ENCODE results near the gene COQ8A.
A peak's percentile ranks its signal among the peaks of the same experiment; 100 is the strongest.

Gene COQ8A

DNA sequence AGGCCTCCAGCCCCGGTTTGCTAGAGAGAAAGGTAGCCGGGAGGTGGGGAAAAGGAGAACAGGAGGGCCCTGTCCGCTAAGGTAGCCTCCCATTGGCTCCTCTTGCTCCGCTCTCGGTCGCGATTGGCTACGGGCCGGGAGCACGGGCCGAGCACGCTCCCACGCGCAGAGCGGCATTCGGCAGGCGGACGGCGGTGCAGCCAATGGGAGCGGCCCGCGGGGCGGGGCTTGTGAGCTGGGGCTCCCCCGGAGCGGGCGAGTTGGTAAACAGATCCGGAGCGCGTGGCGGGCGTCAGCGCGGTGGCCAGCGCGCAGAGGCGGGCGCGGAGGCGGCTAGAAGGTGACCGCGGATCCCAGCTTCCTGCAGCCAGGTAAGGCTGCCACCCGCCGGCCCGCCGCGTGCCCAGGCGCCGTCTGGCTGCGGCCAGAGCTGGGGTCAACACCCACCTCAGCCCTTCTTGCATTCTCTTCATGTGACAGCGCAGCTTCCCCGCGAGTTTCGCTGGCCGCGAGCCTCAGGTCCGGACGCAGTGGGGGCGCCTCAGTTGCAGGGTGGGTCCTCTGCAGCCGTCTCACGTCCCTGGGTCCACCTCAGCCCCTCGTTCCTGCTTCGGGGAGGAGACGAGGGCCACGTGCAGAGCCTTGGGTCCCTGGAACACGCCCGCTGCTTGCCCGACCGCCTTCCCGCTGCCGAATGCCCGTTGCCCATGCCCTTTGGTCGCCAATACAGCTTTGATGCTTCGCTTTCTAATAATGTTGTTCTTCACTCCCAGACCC is at the start of gene COQ8A:
Gene COQ8A (plus strand): TSS at position 266 of the 777 bp plus-strand sequence. CDS start 21,092 bp downstream, outside the sequence.
- peak; percentile 99 for DNase-seq (ENCODE audit: low read depth in 2 of 2)

DNA sequence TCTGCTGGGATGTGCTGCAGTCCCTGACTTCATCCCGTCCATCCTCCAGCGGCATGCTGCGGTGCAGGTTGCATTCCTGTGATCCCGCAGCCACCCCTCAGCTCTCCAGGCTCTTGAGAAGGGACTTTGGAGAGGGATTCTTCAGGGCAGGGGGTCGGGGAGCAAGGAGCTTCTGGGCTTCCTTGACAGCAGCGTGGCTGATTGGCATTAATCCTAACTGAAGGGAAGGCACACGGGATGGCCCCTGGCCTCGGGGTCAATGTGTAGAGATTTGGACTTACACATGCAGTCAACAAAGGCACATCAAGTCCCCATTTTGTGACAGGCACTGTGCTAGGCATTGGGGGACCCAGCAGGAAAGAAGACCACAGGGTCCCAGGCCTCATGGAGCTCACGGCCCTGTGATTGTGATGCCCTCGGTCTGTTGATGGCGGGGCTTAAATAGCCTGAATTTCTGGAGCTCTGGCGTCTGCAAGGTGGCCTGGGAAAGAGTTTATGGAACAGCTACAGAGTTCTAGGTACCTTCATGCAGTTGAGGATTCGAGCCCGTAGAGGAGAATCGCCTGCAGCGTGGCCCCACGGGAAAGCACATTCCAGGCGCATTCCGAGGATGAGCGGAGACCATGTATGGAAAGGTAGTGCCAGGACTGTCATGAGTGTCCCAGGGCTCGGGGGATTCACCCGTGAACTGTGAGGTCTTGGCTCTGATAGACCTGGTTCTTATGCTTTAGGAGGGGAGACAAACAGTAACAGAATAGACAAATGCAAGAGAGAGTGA is 49.6 kb upstream of the COQ8A start:
- DNase-seq (ENCODE audit: low read depth in 2 of 2): no peak

DNA sequence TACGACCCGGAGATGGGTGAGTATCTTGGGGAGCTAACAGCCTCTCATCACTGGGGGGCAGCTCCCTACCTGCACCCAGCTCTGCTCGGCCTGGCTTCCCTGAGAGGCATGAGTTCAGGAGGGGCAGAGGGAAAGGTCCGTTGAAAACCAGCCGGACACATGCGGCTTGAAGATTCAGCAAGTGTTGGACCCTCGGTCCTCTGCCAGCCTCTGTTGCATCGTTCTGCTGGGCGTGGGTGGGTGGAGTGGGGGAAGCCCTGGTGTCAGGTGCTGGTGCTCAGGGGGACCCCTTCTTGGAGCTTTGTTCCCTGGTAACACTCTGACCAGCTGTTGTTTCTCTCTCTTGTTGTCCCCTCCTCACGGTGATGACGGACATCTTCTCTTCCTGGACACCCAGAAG is 48.7 kb upstream of the COQ8A start:
- DNase-seq (ENCODE audit: low read depth in 2 of 2): no peak

DNA sequence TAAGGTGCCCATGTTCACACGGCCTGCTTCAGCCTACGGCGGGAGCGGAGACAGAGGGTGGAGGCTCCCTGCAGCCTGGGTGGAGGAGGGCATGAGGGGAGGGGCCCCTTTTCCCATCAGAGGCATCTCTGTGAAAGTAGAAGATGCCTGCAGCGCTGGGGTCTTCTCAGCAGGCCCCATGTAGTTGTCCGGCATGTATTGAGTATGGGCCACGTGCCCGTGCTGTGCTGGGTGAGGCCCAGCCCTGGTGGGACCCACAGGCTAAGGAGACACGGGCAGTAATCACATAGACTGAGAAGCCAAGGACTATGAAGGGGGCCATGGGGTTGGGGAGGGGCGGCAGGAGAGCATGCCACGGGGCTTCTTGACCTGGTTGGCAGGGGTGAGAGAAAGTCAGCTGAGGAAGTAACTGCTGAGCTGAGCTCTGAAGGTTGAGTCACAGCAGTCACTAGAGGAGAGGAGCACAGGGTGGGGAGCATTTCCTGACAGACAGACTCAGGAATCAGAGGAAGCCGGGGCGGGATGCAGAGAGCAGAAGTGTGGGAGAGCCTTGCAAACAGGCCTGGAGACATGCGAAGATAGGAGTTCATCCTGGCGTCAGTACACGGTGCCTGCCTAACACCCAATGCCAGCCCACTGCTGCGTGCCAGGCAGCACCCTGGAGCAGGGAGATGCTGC is 48.1 kb upstream of the COQ8A start:
- DNase-seq (ENCODE audit: low read depth in 2 of 2): no peak

DNA sequence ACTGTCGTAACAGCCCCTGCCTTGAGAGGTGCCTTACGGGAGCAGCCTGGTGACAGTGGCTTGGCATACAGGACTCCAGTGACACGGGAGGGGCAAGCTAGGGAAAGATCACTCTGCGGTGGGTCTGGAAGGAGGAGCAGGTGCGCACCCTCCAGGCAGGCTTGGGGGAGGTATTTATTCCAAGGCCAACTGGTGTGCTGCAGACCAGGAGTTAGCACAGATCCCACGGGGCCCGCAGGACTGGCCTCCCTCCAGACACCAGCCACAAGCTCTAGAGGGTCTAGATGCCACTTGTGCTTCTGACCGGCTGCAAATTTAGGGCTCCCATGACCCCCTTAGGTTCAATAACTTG is 47.6 kb upstream of the COQ8A start:
- no peak for DNase-seq (ENCODE audit: low read depth in 2 of 2)

DNA sequence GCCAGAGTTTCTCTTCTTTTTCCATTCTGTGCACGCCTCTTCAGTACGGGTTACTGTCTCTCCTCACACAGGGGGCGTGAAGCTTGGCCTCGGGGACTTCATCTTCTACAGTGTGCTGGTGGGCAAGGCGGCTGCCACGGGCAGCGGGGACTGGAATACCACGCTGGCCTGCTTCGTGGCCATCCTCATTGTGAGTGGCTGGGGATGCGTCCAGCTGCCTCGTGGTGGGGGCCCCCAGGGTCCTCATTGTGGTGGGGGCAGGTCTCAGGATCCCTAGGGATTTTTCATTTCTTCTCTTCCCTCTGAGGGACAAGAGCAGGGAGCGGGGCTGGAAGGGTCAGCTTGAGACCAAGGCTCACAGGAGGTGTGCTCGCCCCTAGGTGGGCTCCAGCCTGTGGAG is 46.2 kb upstream of the COQ8A start:
- DNase-seq (ENCODE audit: low read depth in 2 of 2): no peak

DNA sequence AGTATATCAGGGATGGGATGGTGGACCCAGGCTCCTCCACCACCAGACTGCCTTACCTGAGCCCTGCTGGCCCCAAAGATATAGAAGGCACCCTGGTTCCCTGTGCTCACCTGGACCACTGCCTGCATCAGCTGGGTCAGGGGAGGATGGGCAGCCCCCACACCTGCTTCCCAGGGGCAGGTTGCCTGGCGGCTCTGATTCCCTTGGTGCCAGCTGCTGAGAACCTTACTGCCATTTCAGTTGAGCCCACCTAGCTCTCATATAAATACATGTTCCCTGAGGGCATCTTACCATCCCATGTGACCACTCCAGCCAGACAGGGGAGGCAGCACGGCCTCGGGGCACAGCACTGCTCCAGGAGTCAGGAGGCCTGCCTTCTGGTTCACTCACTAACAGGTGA is 45.3 kb upstream of the COQ8A start:
- no peak for DNase-seq (ENCODE audit: low read depth in 2 of 2)

DNA sequence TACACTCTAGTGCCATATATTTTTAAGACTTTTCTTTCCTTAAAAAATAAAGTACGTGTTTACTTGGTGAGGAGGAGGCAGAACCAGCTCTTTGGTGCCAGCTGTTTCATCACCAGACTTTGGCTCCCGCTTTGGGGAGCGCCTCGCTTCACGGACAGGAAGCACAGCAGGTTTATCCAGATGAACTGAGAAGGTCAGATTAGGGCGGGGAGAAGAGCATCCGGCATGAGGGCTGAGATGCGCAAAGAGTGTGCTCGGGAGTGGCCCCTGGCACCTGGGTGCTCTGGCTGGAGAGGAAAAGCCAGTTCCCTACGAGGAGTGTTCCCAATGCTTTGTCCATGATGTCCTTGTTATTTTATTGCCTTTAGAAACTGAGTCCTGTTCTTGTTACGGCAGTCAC is 44.5 kb upstream of the COQ8A start:
- no peak for DNase-seq (ENCODE audit: low read depth in 2 of 2)

DNA sequence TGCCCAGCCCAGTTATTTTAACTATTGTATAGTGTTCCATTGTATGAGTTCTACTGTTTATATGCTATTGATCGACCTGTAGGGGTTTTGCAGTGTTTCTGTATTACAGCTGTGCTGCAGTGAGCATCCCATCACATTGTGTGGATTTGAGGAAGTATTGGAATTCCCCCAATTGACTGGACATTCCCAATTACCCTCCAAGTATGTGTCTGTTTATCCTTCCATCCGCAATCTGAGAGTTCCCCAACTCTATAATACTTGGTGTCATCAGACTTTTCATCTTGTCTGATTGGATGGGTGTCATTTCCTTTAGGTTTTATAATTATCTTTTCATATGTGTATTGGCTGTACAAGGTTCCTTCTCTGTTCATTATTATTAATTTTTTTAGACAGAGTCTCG is 41.8 kb upstream of the COQ8A start:
- DNase-seq (ENCODE audit: low read depth in 2 of 2): no peak

DNA sequence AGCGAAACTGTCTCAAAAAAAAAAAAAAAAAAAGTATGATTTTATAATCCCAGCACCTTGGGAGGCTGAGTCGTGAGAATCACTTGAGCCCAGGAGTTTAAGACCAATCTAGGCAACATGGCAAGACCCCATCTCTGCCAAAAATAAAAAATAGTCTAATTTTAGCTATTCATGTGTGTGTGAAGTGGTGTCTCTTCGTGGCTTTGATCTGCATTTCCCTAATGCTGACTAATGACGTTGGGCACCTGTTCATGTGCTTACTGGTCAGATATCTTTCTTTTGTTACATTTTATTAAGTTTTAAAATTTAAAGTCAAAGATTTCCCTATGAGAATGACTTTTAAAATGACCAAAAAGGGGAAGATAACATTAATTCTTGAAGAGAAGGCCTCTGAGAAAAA is 38.7 kb upstream of the COQ8A start:
- DNase-seq (ENCODE audit: low read depth in 2 of 2): no peak

DNA sequence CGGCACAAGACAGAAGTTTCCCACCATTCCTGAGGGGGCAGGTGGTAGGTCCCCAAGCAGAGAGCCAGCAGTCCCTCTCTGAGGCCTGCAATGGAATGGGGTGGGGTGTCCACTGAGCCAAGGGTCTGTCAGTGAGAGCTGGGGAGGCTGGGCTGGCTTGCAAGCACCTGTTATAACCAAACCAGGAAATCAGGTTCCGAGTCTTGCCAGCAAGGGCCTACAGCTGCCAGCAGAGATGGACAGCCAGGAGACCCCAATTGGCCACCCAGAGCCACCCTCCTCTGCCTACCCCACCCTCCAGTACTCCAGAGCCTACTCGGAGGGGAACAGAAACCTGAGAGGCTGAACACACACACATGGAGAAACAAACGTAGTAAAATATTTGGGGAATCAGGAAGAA is 37.5 kb upstream of the COQ8A start:
- no peak for DNase-seq (ENCODE audit: low read depth in 2 of 2)

DNA sequence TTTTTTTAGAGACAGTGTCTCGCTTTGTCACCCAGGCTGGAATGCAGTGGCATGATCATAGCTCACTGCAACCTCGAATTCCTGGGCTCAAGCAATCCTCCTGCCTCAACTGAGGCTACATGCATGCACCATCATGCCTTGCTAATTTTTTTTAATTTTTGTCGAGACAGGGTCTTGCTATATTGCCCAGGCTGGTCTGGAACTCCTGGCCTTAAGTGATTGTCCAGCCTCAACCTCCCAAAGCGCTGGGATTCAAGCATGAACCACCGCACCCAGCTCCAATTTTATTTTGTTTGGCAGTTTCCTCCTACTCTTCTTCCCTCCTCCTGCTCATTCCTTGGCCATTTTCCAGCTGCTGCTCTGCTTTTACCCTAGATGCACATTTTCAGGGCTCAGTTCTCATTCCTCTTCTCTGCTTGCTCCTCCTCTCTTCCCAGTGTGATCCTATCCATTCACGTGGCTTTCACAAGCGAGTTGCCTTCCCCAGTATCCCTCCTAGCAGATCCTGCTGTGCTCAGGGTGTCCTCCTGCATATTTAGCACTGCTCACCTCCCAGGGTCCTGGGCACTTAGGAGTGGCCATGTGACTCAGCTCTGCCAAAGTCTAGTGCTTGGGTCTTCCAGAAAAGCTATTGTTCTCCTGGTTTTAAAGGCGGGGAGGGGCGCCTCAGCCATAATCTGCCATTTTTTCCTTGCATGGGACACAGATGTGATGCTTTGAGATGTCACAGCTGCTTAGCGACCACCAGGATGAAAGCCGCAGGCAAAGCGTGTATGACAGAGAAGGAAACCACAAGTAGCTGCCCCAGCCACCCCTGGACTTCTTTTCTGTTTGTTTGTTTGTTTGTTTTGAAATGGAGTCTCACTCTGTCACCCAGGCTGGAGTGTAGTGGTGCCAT is 36.0 kb upstream of the COQ8A start:
- DNase-seq (ENCODE audit: low read depth in 2 of 2): no peak

DNA sequence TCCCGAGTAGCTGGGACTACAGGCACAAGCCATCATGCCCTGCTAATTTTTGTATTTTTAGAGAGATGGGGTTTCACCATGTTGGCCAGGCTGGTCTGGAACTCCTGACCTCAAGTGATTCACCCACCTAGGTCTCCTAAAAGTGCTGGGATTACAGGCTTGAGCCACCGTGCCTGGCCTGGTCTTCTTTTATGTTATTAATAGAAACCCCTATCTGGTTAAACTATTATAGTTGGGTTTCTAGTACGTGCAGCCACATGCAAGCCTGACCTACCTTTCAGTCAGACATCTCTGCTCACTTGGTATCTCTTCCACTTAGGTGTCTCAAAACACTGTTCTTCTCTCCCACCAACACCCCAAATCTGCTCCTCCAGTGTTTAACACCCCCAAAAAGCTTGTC is 35.3 kb upstream of the COQ8A start:
- DNase-seq (ENCODE audit: low read depth in 2 of 2): no peak

DNA sequence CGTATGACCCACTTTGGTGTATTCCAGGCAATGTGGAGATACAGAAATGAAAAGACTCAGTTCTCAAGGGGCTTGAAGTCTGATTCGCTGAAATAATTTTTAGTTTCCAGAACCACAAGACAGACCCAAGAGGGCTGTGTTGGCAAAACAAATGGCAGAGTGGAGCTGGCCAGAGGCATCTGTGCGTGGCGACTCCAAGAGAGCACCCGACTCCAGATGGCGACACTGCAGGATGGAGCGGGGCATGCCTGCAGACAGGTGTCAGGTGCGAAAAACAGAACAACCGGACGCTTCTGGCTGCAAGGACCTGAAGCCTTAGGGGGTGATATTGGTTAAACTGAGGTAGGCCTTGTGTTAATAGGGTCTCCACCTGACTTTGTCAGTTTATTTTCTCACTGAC is 31.7 kb upstream of the COQ8A start:
- no peak for DNase-seq (ENCODE audit: low read depth in 2 of 2)

DNA sequence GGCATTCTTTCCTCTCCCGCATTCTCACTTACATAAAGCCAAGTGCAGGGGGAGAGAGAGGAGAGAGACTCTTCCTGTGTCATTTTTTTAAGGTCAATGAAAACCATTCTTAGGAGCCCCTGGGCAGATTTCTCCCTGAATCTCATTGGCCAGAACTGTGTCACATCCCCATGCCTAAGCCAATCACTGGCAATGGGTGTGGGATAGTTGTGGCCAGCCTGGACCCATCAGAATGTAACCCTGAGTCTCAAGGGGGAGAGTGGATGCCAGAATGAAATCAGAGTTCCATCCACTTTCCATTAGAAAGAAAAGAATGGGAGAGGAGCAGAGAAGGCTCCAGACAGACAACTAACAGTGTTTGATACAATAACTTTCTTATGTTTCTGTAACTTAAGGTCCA is 31.2 kb upstream of the COQ8A start:
- no peak for DNase-seq (ENCODE audit: low read depth in 2 of 2)

DNA sequence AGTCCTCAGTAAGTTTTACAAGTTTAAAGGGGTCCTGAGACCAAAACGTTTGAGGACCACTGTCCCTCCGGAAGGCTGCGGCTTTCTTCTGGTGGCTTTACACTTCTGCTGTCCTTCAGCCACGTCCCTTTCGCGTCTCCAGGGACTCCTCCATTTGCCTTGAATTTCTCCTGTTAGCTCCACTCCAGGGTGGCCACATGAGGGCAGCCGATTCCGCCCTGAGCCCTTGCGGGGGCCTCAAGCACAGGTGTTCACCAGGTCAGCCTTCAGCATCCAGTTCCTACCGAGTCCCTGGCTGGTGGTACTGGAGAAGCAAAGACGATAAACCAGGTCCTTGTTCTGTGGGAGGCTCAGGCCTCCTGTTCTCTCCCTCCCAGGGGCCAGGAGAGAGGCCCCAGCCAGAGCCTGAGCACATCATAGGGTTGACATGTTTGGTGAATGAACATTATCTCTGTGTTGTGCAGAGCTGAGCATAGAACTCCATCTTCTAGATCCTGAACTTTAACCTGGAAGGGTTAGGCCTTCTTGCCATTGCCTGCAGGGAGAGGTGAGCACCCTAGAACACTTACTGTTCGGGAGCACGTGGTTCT is 27.4 kb upstream of the COQ8A start:
- DNase-seq (ENCODE audit: low read depth in 2 of 2): peak in 1 of 2 donors; percentile 23

DNA sequence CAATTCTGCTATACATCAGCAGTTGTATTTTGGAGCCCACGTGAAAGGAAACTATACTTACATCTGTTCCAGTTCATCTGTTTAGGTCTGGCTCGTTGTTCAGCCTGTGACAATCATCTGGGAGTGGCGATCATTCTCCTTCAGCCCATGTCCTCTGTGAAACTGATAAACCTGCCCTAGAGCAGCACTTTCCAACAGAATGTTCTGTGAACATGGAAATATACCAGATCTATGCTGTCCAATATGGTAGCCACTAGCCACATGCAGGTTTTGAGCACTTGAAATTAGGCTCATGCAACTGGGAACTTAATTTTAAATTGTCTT is 24.5 kb upstream of the COQ8A start:
- DNase-seq (ENCODE audit: low read depth in 2 of 2): no peak

DNA sequence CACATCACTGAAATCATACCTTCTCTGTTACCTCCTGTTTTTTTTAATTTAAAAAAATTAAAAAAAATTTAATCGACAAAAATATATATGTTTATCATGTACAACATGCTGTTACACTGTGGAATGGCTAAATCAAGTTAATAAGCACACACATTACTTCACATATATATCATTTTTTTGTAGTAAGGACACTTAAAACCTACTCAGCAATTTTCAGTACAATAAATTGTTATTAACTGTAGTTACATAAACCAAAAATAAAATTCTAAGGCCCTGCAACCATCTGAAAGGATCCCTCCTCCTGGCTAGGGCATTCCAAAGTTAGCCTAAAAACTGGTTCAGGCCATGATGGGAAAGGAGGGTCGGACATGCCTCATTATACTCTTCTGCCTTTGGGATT is 23.6 kb upstream of the COQ8A start:
- DNase-seq (ENCODE audit: low read depth in 2 of 2): no peak

DNA sequence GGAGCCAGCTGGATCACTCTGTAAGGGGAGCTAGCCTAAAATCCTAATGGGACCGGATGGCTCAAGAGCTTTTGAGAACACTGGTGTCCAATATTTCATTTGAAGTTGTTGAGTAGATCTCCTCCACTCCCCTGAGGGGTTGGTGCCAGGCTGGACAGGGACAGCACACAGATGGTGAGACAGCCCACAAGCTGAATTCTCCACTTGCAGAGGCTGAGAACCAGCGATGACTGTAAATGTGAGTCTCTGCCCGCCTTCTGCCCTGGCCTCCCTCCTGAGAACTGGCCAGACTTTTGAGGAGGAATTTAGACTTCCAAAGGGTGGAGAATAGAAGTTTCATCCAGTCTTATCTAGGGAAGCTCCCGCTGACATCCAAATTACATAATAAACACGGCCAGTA is 20.5 kb upstream of the COQ8A start:
- no peak for DNase-seq (ENCODE audit: low read depth in 2 of 2)

DNA sequence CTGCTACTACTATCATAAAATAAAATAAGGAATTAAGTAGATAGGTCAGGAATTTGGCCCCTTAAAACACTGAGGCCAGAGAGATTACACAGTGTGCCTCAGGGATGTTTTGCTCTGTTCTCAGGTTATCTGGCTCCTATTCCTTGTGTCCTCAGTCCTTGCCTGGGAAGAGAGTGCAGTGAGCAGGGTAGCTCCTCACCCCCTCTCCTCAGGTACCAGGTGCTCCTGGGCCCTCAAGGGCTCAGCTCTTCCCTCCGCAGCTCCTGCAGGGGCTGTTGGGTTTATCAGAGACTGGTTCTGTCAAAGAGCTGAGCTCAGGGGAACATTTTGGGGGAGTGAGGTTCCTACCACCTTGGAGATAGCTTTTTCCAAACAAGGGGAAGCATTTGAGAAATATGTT is 20.1 kb upstream of the COQ8A start:
- DNase-seq (ENCODE audit: low read depth in 2 of 2): no peak

DNA sequence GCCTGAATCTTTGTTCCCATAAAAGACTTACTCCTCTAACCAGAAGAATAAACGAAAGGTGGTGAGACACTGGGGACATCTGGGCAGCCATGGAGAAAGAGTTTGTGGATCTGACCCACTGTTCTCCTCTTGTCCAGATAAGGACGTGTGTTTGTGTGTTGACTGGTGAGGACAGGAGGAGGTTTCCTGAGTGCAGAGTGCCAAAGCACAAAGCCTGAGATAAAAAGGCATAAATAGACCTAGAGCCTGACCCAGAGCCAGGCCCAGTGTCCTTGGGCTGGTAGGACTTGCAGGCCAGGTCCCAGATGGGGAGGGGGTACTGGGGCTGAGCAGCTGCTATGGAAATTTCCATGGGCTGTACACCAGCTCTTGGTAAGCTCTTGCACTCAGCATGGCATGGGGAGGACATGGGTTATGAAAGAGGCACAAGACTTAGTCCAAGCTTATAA is 19.6 kb upstream of the COQ8A start:
- no peak for DNase-seq (ENCODE audit: low read depth in 2 of 2)

DNA sequence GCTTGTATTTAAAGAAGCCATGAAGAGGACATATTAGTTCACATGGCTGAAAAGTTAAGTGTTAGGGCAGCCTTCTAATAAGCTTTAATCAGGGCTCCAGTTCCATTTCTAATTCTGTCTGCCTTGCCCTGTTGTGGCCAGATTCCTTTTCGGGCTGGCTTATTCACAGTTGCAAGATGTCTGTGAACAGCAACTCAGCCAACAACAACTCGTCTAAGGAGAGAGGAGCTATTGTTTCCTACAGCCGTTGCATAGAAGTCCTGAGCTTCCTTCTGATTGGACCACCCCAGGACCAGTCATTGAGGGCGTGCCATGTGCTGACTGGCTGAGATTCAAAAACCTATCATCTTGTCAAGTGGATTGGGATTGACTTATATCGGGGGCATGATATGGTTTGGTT is 18.6 kb upstream of the COQ8A start:
- DNase-seq (ENCODE audit: low read depth in 2 of 2): no peak
